ENCODE data around the gene PPP4C. TPM values are rescaled to one million over a fixed set of nuclear protein-coding genes. Genes with fewer than 3 reads are reported as not detected.
A peak's percentile ranks its signal among the peaks of the same experiment; 100 is the strongest.

PPP4C gene
- total RNA-seq, 1 donor from 2014 or later, result 102 TPM

DNA sequence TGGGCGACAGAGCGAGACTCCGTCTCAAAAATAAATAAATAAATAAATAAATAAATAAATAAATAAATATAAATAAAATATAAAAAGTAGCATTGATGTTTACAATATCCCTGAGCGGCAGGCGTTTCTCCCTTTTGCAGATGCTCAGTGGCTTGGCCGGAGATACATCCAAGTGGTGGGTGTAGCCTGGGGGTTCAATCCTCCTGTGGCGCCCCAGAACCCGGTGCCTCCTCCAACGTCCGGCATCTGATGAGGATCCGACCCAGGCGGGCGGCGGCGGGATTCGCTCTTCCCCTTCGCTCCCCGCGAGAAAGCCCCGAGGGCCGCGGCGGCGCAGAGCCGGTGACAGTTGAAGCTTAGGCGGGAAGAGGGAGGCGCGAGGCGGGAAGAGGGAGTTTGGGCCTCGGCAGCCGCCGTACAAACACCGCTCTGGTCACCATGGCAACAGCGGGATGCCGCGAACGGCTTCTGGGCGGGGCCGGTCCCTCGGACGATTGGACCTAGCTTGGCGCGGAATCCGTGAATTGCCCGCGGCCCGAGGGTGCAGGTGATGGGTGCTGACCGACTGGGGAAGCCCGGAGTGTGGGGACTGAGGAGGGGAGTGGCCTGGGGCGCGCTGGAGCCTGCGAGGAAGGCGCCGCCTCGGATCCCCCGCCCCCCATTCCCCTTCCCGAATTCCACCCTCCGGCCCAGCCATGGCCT, 23.0 kb upstream of the PPP4C start:
- Mint-ChIP-seq H3K4me3 (peak overlapping the region; percentile 85), H3K36me3 (no peaks in the 10 kb centered on the region), H3K27ac (peak overlapping the region; percentile 79), H3K4me1 (peaks cover 17% of the 10 kb centered on the region), H3K27me3 (ENCODE audit: low read depth) (no peaks in the 10 kb centered on the region), H3K9me3 (no peaks in the 10 kb centered on the region)
- peak; percentile 84 to 93 for DNase-seq (ENCODE audit: low spot score in 2 of 2, unreplicated experiment in 2 of 2)
- no peak for TF ChIP-seq CTCF (IDR thresholded peaks at IDR 0.05; ENCODE audit: unreplicated experiment)

DNA sequence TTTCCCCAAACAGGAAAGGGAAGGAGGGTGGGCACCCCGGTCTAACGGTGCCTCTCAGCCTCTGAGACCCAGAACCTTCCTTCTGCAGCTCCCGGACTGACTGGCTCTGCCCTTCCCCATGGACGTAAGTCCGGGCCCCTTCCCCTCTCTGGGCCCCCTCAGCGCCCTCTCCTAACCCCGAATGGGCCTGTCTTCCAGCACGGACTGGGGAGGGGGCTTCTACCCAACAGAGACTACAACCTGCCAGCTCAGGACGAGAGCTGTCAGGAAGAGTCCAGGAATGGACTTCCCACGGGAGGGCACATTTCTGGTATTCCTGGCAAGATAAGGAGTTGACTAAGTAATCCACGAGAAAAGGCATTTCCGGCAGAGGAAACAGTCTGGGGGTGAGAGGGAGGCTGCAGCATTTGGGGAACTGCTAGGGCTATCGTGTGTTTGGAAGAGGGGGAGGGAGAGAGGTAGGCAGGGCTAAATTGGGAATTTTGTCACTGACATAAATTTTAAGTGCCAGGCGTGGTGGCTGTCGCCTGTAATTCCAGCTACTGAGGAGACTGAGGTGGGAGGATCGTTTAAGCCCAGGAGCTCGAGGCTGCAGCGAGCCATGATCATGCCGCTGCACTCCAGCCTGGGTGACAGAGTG, 22.3 kb upstream of the PPP4C start:
- Mint-ChIP-seq H3K4me1 (peaks cover 17% of the 10 kb centered on the region), H3K27ac (peak overlapping the region; percentile 92), H3K36me3 (no peaks in the 10 kb centered on the region), H3K9me3 (no peaks in the 10 kb centered on the region), H3K27me3 (ENCODE audit: low read depth) (no peaks in the 10 kb centered on the region), H3K4me3 (peak overlapping the region; percentile 85)
- DNase-seq (ENCODE audit: low spot score in 2 of 2, unreplicated experiment in 2 of 2), result no peak
- TF ChIP-seq CTCF (IDR thresholded peaks at IDR 0.05; ENCODE audit: unreplicated experiment), result no peak

GRCh38 chr16:30054451-30054850, 21.3 kb upstream of the PPP4C start:
- Mint-ChIP-seq H3K4me3 (peak overlapping the region; percentile 85), H3K36me3 (peaks cover 3% of the 10 kb centered on the region), H3K27me3 (ENCODE audit: low read depth) (no peaks in the 10 kb centered on the region)

GRCh38 chr16:30054959-30055553, 20.7 kb upstream of the PPP4C start:
- no peak for DNase-seq (ENCODE audit: low spot score in 2 of 2, unreplicated experiment in 2 of 2)

More at GRCh38 chr16:30054451-30054850, 21.3 kb upstream of the PPP4C start:
- no peak for TF ChIP-seq CTCF (IDR thresholded peaks at IDR 0.05; ENCODE audit: unreplicated experiment)
- DNase-seq (ENCODE audit: low spot score in 2 of 2, unreplicated experiment in 2 of 2), result no peak
- Mint-ChIP-seq H3K9me3 (no peaks in the 10 kb centered on the region), H3K27ac (peak overlapping the region; percentile 66), H3K4me1 (peaks cover 17% of the 10 kb centered on the region)

DNA sequence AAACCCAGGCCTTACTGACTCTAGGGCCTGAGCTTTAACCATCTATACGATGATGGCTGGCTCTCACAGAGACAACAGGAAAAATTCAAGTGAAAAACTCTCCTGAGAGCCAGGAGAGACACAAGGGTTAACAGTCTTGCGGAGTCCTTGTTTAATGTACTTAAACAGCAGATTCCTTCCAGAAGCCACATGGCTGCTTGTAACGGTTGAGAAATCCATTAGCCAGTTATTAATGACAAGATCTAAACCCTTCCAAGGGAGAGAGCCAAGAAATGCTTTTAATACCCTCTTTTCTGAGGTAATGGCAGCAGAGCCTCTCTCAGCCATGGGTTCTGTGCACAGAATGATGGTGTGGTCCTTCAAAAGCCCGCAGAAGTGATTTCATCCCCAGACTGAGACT, 15.4 kb upstream of the PPP4C start:
- Mint-ChIP-seq H3K9me3 (no peaks in the 10 kb centered on the region), H3K36me3 (peaks cover 3% of the 10 kb centered on the region), H3K4me1 (peaks cover 24% of the 10 kb centered on the region), H3K27ac (peak overlapping the region; percentile 90), H3K27me3 (ENCODE audit: low read depth) (no peaks in the 10 kb centered on the region), H3K4me3 (no peak overlapping the region)
- DNase-seq (ENCODE audit: low spot score in 2 of 2, unreplicated experiment in 2 of 2), result no peak
- TF ChIP-seq CTCF (IDR thresholded peaks at IDR 0.05; ENCODE audit: unreplicated experiment), result no peak

More at GRCh38 chr16:30054959-30055553, 20.7 kb upstream of the PPP4C start:
- peak overlapping the region; percentile 85 for H3K4me3 Mint-ChIP-seq
- no peaks in the 10 kb centered on the region for H3K9me3 Mint-ChIP-seq
- peaks cover 3% of the 10 kb centered on the region for H3K36me3 Mint-ChIP-seq
- peak; percentile 17 for TF ChIP-seq CTCF (IDR thresholded peaks at IDR 0.05; ENCODE audit: unreplicated experiment)
- no peak overlapping the region for H3K27ac Mint-ChIP-seq
- no peaks in the 10 kb centered on the region for H3K27me3 Mint-ChIP-seq (ENCODE audit: low read depth)
- H3K4me1 Mint-ChIP-seq, result peaks cover 18% of the 10 kb centered on the region

All from mesothelial cell of epicardium (in vitro differentiated cells).